Articular chondrocyte of knee joint (primary cell): ENCODE data around the gene ZNF594. TPM values are rescaled to one million over a fixed set of nuclear protein-coding genes. Genes with fewer than 3 reads are reported as not detected.

Experiments used
- total RNA-seq: library from RNA; depleted of rRNA; stranded (reverse); fragments of >200 nt; gene quantifications from 2 replicates; pipeline ENCODE4 v1.2.3, GENCODE V29; 2012

The ZNF594 gene
- 11.4 and 11.8 TPM in 2 replicates for total RNA-seq

DNA sequence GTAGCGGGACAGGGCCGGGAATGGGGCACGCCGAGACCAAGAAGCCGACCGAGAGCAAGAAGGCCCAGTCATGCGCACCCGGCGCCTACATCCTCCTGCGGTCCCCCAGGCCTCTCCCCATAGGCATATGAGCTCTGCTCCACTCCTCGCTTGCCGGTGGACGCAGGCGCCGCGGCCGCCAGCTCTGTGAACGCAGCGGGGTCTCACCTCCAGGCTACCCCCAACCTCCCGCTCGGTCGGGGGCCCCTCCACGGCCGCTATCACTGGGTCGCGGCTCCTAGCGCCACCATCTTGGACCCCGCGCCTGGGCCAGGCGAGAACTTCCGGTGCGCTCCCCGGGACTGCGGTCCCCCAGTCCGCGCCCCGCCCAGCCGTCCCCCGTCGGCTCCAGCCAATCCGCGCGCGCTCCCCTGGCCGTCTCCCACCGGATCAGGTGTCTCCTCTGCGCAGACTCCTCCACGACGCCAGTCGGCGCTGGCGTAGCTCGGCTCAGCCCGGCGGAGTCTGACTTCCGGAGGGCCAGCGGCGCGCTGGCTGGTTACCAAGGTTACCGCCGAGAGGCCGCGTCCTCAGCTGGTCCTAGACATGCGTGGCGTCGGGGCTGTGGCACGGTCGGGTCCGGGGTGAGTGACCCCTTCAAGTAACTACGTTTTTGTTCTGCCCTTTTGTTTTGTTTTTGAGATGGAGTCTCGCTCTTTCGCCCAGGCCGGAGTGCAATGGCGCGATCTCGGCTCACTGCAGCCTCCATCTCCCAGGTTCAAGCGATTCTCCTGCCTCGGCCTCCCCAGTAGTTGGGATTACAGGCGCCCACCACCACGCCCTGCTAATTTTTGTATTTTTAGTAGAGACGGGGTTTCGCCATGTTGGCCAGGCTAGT lies at the start of gene ZNF594:
ZNF594 (minus strand) TSS at position 328 of the 877 bp plus-strand sequence. CDS start 7,612 bp downstream, outside the sequence.

DNA sequence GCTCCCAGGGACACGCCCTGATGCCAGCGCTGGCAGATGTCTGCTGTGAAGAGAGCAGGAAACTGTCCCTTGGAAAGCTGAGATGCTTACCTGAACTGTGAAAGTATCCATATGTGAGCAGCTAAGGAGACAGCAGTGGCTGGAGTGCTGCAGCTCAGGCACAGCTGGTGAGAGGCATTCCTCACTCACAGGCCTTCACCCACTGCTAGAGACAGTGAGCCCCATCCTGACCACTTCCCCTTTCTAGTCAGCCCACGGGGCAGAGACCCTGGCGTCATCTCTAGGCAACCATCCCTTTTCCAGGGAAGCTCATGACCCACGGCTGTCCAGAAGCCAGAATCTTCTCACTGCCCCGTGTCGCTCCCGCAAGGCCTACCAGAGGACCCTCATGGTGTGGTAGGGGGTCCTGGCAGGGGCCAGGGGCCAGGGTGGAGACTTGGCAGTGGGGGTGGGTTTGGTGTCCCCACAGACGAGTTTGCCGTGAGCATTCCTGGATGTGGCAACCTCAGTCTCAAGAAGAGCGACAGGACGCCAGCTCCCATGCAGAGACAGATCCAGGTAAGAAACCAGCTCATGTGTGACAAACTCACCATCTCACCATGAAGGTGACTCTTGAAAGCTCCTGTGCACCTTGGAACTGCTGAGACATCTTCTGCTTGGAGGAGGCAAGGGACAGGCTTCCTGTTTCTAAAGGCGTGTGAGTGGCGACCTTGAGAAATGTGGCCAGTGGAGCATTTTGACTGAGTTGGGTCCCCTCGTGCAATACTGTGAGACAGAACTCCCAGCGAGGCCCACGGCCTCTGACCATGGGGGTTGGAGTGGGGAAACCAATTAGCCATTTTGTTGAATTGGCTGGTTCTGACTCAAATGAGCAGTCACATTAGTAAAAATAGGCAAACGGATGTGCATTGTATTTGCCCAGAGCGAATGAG lies 43.2 kb upstream of the ZNF594 start, which contains the start of gene SCIMP:
SCIMP (minus strand) TSS at position 216 of the 932 bp plus-strand sequence; CDS start at position 111, 105 bp downstream.

Other genes starting within 250 kb of the ZNF594 start
- 278 and 326 TPM in 2 replicates for gene PFN1, start 243.3 kb downstream of the ZNF594 start, total RNA-seq
- gene ENO3, start 240.7 kb downstream of the ZNF594 start, total RNA-seq = 0.76 and 1.6 TPM in 2 replicates
- 31.1 and 38.2 TPM in 2 replicates for gene SPAG7, start 224.1 kb downstream of the ZNF594 start, total RNA-seq
- 12.2 and 29.0 TPM in 2 replicates for gene CAMTA2, start 204.2 kb downstream of the ZNF594 start, total RNA-seq
- 0.22 and 0.39 TPM in 2 replicates for gene INCA1, start 194.3 kb downstream of the ZNF594 start, total RNA-seq
- 44.1 and 60.1 TPM in 2 replicates for gene KIF1C, start 193.9 kb downstream of the ZNF594 start, total RNA-seq
- gene SLC52A1, start 156.4 kb downstream of the ZNF594 start, total RNA-seq = not detected in 2 replicates
- gene ZFP3, start 113.4 kb downstream of the ZNF594 start, total RNA-seq = 3.6 and 3.9 TPM in 2 replicates
- gene ZNF232, start 80.0 kb downstream of the ZNF594 start, total RNA-seq = 6.9 and 7.1 TPM in 2 replicates
- under 0.01 and 0.78 TPM in 2 replicates for gene USP6, start 75.8 kb downstream of the ZNF594 start, total RNA-seq
- not detected in 2 replicates for gene SCIMP, start 43.0 kb upstream of the ZNF594 start, total RNA-seq
- gene RABEP1, start 90.4 kb upstream of the ZNF594 start, total RNA-seq = 55.7 and 59.5 TPM in 2 replicates
- gene NUP88, start 227.8 kb upstream of the ZNF594 start, total RNA-seq = 62.9 and 66.9 TPM in 2 replicates
- gene RPAIN, start 228.3 kb upstream of the ZNF594 start, total RNA-seq = 26.9 and 29.7 TPM in 2 replicates
- gene C1QBP, start 247.3 kb upstream of the ZNF594 start, total RNA-seq = 147 and 156 TPM in 2 replicates